ENCODE data around the gene HNRNPK. TPM values are rescaled to one million over a fixed set of nuclear protein-coding genes. Genes with fewer than 3 reads are reported as not detected.

HNRNPK gene
- polyA plus RNA-seq, 3 donors: 307 to 743 (median 645) TPM

GRCh38 chr9:84024041-84024575, 44.1 kb upstream of the HNRNPK start:
- Mint-ChIP-seq H3K4me1 (no peaks in the 10 kb centered on the region), H3K9me3 (peaks cover 0 to 20% (median 12%) of the 10 kb centered on the region in 7 donors), H3K4me3 (no peak overlapping the region), H3K36me3 (no peaks in the 10 kb centered on the region), H3K27ac (no peak overlapping the region), H3K27me3 (ENCODE audit: low read depth in 3 of 3) (peaks cover 2 to 8% (median 2%) of the 10 kb centered on the region in 3 donors)
- no peaks in the 10 kb centered on the region for H3K27me3 ChIP-seq (ENCODE audit: control insufficient read depth in 2 of 2, insufficient read depth in 2 of 2, low read length in 2 of 2)
- no peaks in the 10 kb centered on the region for H3K4me1 ChIP-seq (ENCODE audit: control insufficient read depth in 1 of 2, insufficient read depth in 2 of 2, low read length in 2 of 2)
- H3K36me3 ChIP-seq (replicated peaks in 1 of 2; ENCODE audit: control insufficient read depth in 1 of 2, insufficient read depth in 2 of 2, low read length in 2 of 2): no peaks in the 10 kb centered on the region
- H4K20me1 ChIP-seq (ENCODE audit: insufficient read depth, low read length): no peaks in the 10 kb centered on the region
- intact Hi-C loops (cut with micrococcal nuclease): no loop called here
- H3K79me2 ChIP-seq (ENCODE audit: insufficient read depth, low read length): no peaks in the 10 kb centered on the region
- no peak overlapping the region for H3K27ac ChIP-seq (ENCODE audit: low read depth in 1 of 2, low read length in 2 of 2)
- no peak for TF ChIP-seq CTCF (IDR thresholded peaks at IDR 0.05)
- H3K9ac ChIP-seq (ENCODE audit: insufficient read depth, low read length, poor library complexity, severe bottlenecking): no peak overlapping the region
- DNase-seq: no peak
- H3K4me3 ChIP-seq (replicated peaks in 1 of 3; ENCODE audit: low read depth in 2 of 3, low read length in 3 of 3): no peak overlapping the region
- 100% methylated on average over 1 of the region's 4 CpGs for WGBS (ENCODE audit: insufficient coverage)
- peaks cover 0 to 4% of the 10 kb centered on the region in 2 donors for H3K9me3 ChIP-seq (replicated peaks in 1 of 2; ENCODE audit: control insufficient read depth in 1 of 2, insufficient read depth in 1 of 2, low read length in 2 of 2)
- no peak overlapping the region for H3K4me2 ChIP-seq (replicated peaks; ENCODE audit: extremely low read depth, low read length, poor library complexity, severe bottlenecking)
- no peak overlapping the region for H2AFZ ChIP-seq (ENCODE audit: insufficient read depth, low read depth, low read length, poor library complexity, severe bottlenecking)

DNA sequence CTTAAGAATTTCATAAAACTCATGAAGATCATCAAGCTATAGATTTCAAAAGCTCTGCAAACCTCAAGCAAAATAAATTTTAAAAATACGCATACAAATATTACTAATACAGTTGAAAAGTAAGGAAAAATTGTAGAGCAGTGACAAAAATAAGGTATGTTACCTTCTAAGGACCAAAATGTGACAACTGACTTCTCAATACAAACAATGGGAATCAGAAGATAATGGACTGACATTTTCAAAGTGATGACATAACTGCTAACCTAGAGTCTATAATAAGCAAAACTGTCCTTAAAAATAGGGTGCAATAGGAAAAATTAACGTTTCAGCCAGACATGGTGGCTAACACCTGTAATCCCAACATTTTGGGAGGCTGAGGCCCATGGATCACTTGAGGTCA, 27.6 kb upstream of the HNRNPK start:
- Mint-ChIP-seq H3K9me3 (peaks cover 0 to 5% (median 2%) of the 10 kb centered on the region in 7 donors), H3K4me1 (peaks cover 5% of the 10 kb centered on the region), H3K4me3 (no peak overlapping the region), H3K36me3 (peaks cover 11 to 17% of the 10 kb centered on the region in 2 donors), H3K27ac (no peak overlapping the region), H3K27me3 (ENCODE audit: low read depth in 3 of 3) (peaks cover 0 to 1% (median under 1%) of the 10 kb centered on the region in 3 donors)
- no peak overlapping the region for H3K4me3 ChIP-seq (replicated peaks in 1 of 3; ENCODE audit: low read depth in 2 of 3, low read length in 3 of 3)
- DNase-seq: no peak
- H3K4me2 ChIP-seq (replicated peaks; ENCODE audit: extremely low read depth, low read length, poor library complexity, severe bottlenecking): no peak overlapping the region
- H3K27me3 ChIP-seq (ENCODE audit: control insufficient read depth in 2 of 2, insufficient read depth in 2 of 2, low read length in 2 of 2): no peaks in the 10 kb centered on the region
- intact Hi-C loops (cut with micrococcal nuclease): no loop called here
- H3K9me3 ChIP-seq (replicated peaks in 1 of 2; ENCODE audit: control insufficient read depth in 1 of 2, insufficient read depth in 1 of 2, low read length in 2 of 2): no peaks in the 10 kb centered on the region
- H3K36me3 ChIP-seq (replicated peaks in 1 of 2; ENCODE audit: control insufficient read depth in 1 of 2, insufficient read depth in 2 of 2, low read length in 2 of 2): no peaks in the 10 kb centered on the region
- no peak overlapping the region for H2AFZ ChIP-seq (ENCODE audit: insufficient read depth, low read depth, low read length, poor library complexity, severe bottlenecking)
- H4K20me1 ChIP-seq (ENCODE audit: insufficient read depth, low read length): no peaks in the 10 kb centered on the region
- no peak for TF ChIP-seq CTCF (IDR thresholded peaks at IDR 0.05)
- peaks cover 0 to 5% of the 10 kb centered on the region in 2 donors for H3K4me1 ChIP-seq (ENCODE audit: control insufficient read depth in 1 of 2, insufficient read depth in 2 of 2, low read length in 2 of 2)
- WGBS (ENCODE audit: insufficient coverage): 83% methylated on average over 1 of the region's 2 CpGs
- peaks cover 4% of the 10 kb centered on the region for H3K79me2 ChIP-seq (ENCODE audit: insufficient read depth, low read length)
- no peak overlapping the region for H3K27ac ChIP-seq (ENCODE audit: low read depth in 1 of 2, low read length in 2 of 2)
- H3K9ac ChIP-seq (ENCODE audit: insufficient read depth, low read length, poor library complexity, severe bottlenecking): no peak overlapping the region

All from CD14-positive monocyte (primary cell).